A673 (cell line): ENCODE results near the gene INSYN1. TPM values are rescaled to one million over a fixed set of nuclear protein-coding genes. Genes with fewer than 3 reads are reported as not detected.
A peak's percentile ranks its signal among the peaks of the same experiment; 100 is the strongest.

Source experiments
- BruUV-seq: library from RNA; stranded (reverse); fragments of 400-500 nt; replicated peaks from 2 replicates; lab custom pipeline; 2021; lab: Mats Ljungman, UMichigan
- CTCF ChIA-PET: fragments of 300-600 bp; sonication (Branson Sonifier 250); formaldehyde crosslinking; loops from one replicate; lab custom pipeline; 2022; ENCODE audit warnings: antibody characterized with exemption; lab: Charles Lee
- POLR2A ChIA-PET: fragments of 300-600 bp; sonication (Branson Sonifier 250); formaldehyde crosslinking; loops from one replicate; lab custom pipeline; 2022; ENCODE audit warnings: antibody characterized with exemption; ENCODE audit not compliant: low non-redundant PET; lab: Charles Lee
- DNase-seq: peaks from one replicate; pipeline ENCODE4 v3.0.0-alpha.2; 2015; ENCODE audit warnings: low spot score
- H3K27ac ChIP-seq: fragments of 200-600 bp; sonication (generic); 2 replicates; pipeline ENCODE4 v1.5.1; 2016; ENCODE audit warnings: mixed run types, low read depth, mild to moderate bottlenecking, mixed read lengths, antibody characterized with exemption, low read length; ENCODE audit not compliant: poor library complexity, severe bottlenecking
- H3K27me3 ChIP-seq: fragments of 200-600 bp; sonication (generic); replicated peaks from 2 replicates; pipeline ENCODE4 v1.6.1; 2017; ENCODE audit warnings: mixed run types, low read depth, mild to moderate bottlenecking, mixed read lengths, antibody characterized with exemption, low read length; ENCODE audit not compliant: insufficient read depth, poor library complexity
- H3K36me3 ChIP-seq: fragments of 200-600 bp; sonication (generic); 2 replicates; pipeline ENCODE4 v1.6.1; 2016; ENCODE audit warnings: mixed run types, mild to moderate bottlenecking, mixed read lengths, antibody characterized with exemption, low read length; ENCODE audit not compliant: insufficient read depth, poor library complexity, severe bottlenecking
- H3K4me1 ChIP-seq: fragments of 200-600 bp; sonication (generic); 2 replicates; pipeline ENCODE4 v1.6.1; 2017; ENCODE audit warnings: mixed run types, mild to moderate bottlenecking, mixed read lengths, antibody characterized with exemption, low read length; ENCODE audit not compliant: insufficient read depth, poor library complexity, severe bottlenecking
- H3K4me3 ChIP-seq: fragments of 200-600 bp; sonication (generic); 2 replicates; pipeline ENCODE4 v1.5.1; 2016; ENCODE audit warnings: low read depth, mixed run types, mild to moderate bottlenecking, mixed read lengths, low read length; ENCODE audit not compliant: poor library complexity, severe bottlenecking
- H3K9me3 ChIP-seq: fragments of 200-600 bp; sonication (generic); 2 replicates; pipeline ENCODE4 v1.6.1; 2016; ENCODE audit warnings: mixed run types, low read depth, mild to moderate bottlenecking, mixed read lengths, antibody characterized with exemption, low read length; ENCODE audit not compliant: poor library complexity, severe bottlenecking
- CTCF ChIP-seq: fragments of 300-800, 200-600 bp; sonication (generic); conservative IDR thresholded peaks from 2 replicates; pipeline ENCODE4 v1.5.1; 2017; ENCODE audit warnings: low read depth, mild to moderate bottlenecking, antibody characterized with exemption, low read length, moderate library complexity, mixed read lengths
- EZH2 ChIP-seq: fragments of 200-600 bp; sonication (generic); IDR thresholded peaks from 2 replicates; pipeline ENCODE4 v1.6.1; 2017; ENCODE audit warnings: borderline replicate concordance, low read depth, mild to moderate bottlenecking, mixed read lengths, antibody characterized with exemption, low read length; ENCODE audit not compliant: poor library complexity, severe bottlenecking
- intact Hi-C: fragments of 100-400 bp; cut with micrococcal nuclease; formaldehyde crosslinking; loops from one replicate; pipeline ENCODE4 v1.10.0; 2022; ENCODE audit not compliant: unreplicated experiment
- total RNA-seq: library from RNA; stranded (reverse); gene quantifications from 2 replicates; pipeline ENCODE4 v1.2.3, GENCODE V29; 2021

The INSYN1 gene
- total RNA-seq, 1 experiment from 2014 or later = 0.54 TPM

- peaks cover 27% of the 10 kb centered on the region for H3K4me1 ChIP-seq
- H3K4me3 ChIP-seq = no peak overlapping the region
- TF ChIP-seq EZH2 (no peak), CTCF (peak; percentile 96)
- CTCF ChIA-PET = interaction anchor here (0.6 to 4.6 kb wide), 7 partner anchors 8 to 140 kb away, joined by 3 to 38 read pairs (median 11); no protein-coding TSS in a partner anchor
- H3K27me3 ChIP-seq = no peaks in the 10 kb centered on the region
- peaks cover 5% of the 10 kb centered on the region for H3K36me3 ChIP-seq
- peak; percentile 88 for DNase-seq
- H3K27ac ChIP-seq = no peak overlapping the region
- intact Hi-C loops = loop anchor here (1.0 to 5.0 kb wide), 4 partner anchors 23 to 393 kb away; no protein-coding TSS in a partner anchor
- no peaks in the 10 kb centered on the region for H3K9me3 ChIP-seq
- POLR2A ChIA-PET = no interaction called here
- no TSS peak for BruUV-seq
Measured at GRCh38 chr15:73700041-73700842, 52.9 kb downstream of the INSYN1 start.

GRCh38 chr15:73699249-73700040 is 53.7 kb downstream of the INSYN1 start:
- intact Hi-C loops = loop anchor here (1.0 to 5.0 kb wide), 4 partner anchors 22 to 392 kb away; no protein-coding TSS in a partner anchor
- ChIA-PET CTCF (interaction anchor here (0.6 to 4.6 kb wide), 6 partner anchors 8 to 139 kb away, joined by 3 to 38 read pairs (median 9); no protein-coding TSS in a partner anchor), POLR2A (no interaction called here)
- Histone ChIP-seq H3K9me3 (no peaks in the 10 kb centered on the region), H3K36me3 (peaks cover 3% of the 10 kb centered on the region), H3K4me3 (no peak overlapping the region), H3K27me3 (no peaks in the 10 kb centered on the region), H3K4me1 (peaks cover 28% of the 10 kb centered on the region), H3K27ac (no peak overlapping the region)
- no peak for TF ChIP-seq EZH2
- TF ChIP-seq CTCF = no peak
- no peak for DNase-seq
- BruUV-seq = no TSS peak

GRCh38 chr15:73697033-73697467 is 56.1 kb downstream of the INSYN1 start:
- Histone ChIP-seq H3K4me3 (no peak overlapping the region), H3K4me1 (peaks cover 28% of the 10 kb centered on the region), H3K27me3 (no peaks in the 10 kb centered on the region), H3K36me3 (no peaks in the 10 kb centered on the region), H3K27ac (peak overlapping the region; percentile 70), H3K9me3 (no peaks in the 10 kb centered on the region)
- no TSS peak for BruUV-seq
- no peak for TF ChIP-seq CTCF
- no peak for TF ChIP-seq EZH2
- POLR2A ChIA-PET = no interaction called here
- CTCF ChIA-PET = interaction anchor here (0.6 to 4.6 kb wide), 7 partner anchors 12 to 974 kb away, joined by 3 to 38 read pairs (median 11); no protein-coding TSS in a partner anchor
- peak; percentile 98 for DNase-seq
- intact Hi-C loops = no loop called here
